Activated CD4-positive, alpha-beta T cell treated with anti-CD3 and anti-CD28 coated beads, Interleukin-2, Interleukin-6, amounts not matched to agents 100 ng/mL and 50 ng/mL, durations not matched to agents 16 hours and 8 hours (primary cell): ENCODE data around the gene HSPA14.
"Not testable (repeated sequence)": the region's sequence is repeated elsewhere in the genome, so short reads cannot be mapped to it uniquely, and the experiment has no call there.

ENCODE experiments used
- DNase-seq: peaks from one replicate; pipeline ENCODE4 v3.0.0-alpha.2; 2020

HSPA14 gene

GRCh38 chr10:14837003-14837756 is 926 bp upstream of the HSPA14 start:
- DNase-seq: no peak

GRCh38 chr10:14838582-14839304 is 637 bp downstream of the HSPA14 start:
- peak; percentile 23 for DNase-seq

- peak; percentile 10 for DNase-seq
These were observed 1.2 kb downstream of the HSPA14 start for GRCh38 chr10:14839305-14839695.

GRCh38 chr10:14840178-14840577 is 2.1 kb downstream of the HSPA14 start:
- DNase-seq: no peak

- no peak for DNase-seq
These were observed 5.4 kb downstream of the HSPA14 start for GRCh38 chr10:14843327-14843988.

- no peak for DNase-seq
These were observed 6.8 kb downstream of the HSPA14 start for GRCh38 chr10:14844948-14845347.

- no peak for DNase-seq
These were observed 14.1 kb downstream of the HSPA14 start for GRCh38 chr10:14852236-14852635.

- no peak for DNase-seq
These were observed 17.3 kb downstream of the HSPA14 start for GRCh38 chr10:14855453-14855852.

GRCh38 chr10:14858338-14858960 is 20.3 kb downstream of the HSPA14 start:
- no peak for DNase-seq

GRCh38 chr10:14859043-14859442 is 20.9 kb downstream of the HSPA14 start:
- no peak for DNase-seq

GRCh38 chr10:14859775-14860174 is 21.7 kb downstream of the HSPA14 start:
- DNase-seq: no peak

GRCh38 chr10:14860791-14861190 is 22.7 kb downstream of the HSPA14 start:
- no peak for DNase-seq

GRCh38 chr10:14864466-14864865 is 26.4 kb downstream of the HSPA14 start:
- not testable (repeated sequence) for DNase-seq

GRCh38 chr10:14864871-14865270 is 26.8 kb downstream of the HSPA14 start:
- not testable (repeated sequence) for DNase-seq

- DNase-seq: peak; percentile 35
These were observed 35.1 kb downstream of the HSPA14 start for GRCh38 chr10:14873090-14873760.

GRCh38 chr10:14875941-14876340 is 37.8 kb downstream of the HSPA14 start:
- no peak for DNase-seq

GRCh38 chr10:14876764-14877163 is 38.7 kb downstream of the HSPA14 start:
- no peak for DNase-seq

GRCh38 chr10:14878266-14879123 is 40.4 kb downstream of the HSPA14 start, which contains the start of gene SUV39H2:
Gene SUV39H2 (plus strand): TSS chr10:14878866. CDS start chr10:14878889, 23 bp downstream.
- peak; percentile 97 for DNase-seq

- peak; percentile 45 for DNase-seq
These were observed 41.2 kb downstream of the HSPA14 start for GRCh38 chr10:14879124-14879927.

- DNase-seq: peak; percentile 7
These were observed 41.8 kb downstream of the HSPA14 start for GRCh38 chr10:14879928-14880193.

GRCh38 chr10:14880229-14880628 is 42.1 kb downstream of the HSPA14 start:
- DNase-seq: no peak
